Endothelial cell of umbilical vein (primary cell): Measurements from ENCODE around the gene XPNPEP2. TPM values are rescaled to one million over a fixed set of nuclear protein-coding genes. Genes with fewer than 3 reads are reported as not detected.

ENCODE experiments used
- BruUV-seq: library from RNA; stranded (reverse); fragments of 400-500 nt; replicated peaks from 2 replicates; lab custom pipeline; 2021; lab: Mats Ljungman, UMichigan
- CTCF ChIA-PET: fragments of 300-600, 350-600 bp; sonication (Branson Sonifier 250); formaldehyde crosslinking; loops from one replicate; lab custom pipeline; 2021; ENCODE audit warnings: antibody characterized with exemption, inconsistent platforms; lab: Charles Lee
- POLR2A ChIA-PET: fragments of 300-600, 350-600 bp; sonication (Branson Sonifier 250); formaldehyde crosslinking; loops from one replicate; lab custom pipeline; 2021; ENCODE audit warnings: antibody characterized with exemption, inconsistent platforms; lab: Charles Lee
- DNase-seq: peaks from one replicate; pipeline ENCODE4 v3.0.0-alpha.2; 2011; ENCODE audit warnings: low read depth, low spot score
- FAIRE-seq: peaks from 2 replicates; lab custom pipeline; 2011; peaks lifted over from hg19 to GRCh38; lab: Jason Lieb, UNC
- H2AFZ ChIP-seq: 2 replicates; pipeline ENCODE4 v1.6.0; 2012; ENCODE audit warnings: low read depth, low read length, control low read depth, inconsistent platforms
- H3K27ac ChIP-seq: 2 replicates; pipeline ENCODE4 v1.5.1; 2011; ENCODE audit warnings: low read depth, mild to moderate bottlenecking, control low read depth, low read length, moderate library complexity; ENCODE audit not compliant: insufficient read depth
- H3K27me3 ChIP-seq, 2 experiments: 2 replicates each; pipeline versions ENCODE4 v1.6.0 to v1.6.1; 2011; ENCODE audit warnings: low read length in 2 of 2, mixed read lengths in 1 of 2; ENCODE audit not compliant: control insufficient read depth in 2 of 2, insufficient read depth in 2 of 2
- H3K36me3 ChIP-seq, 2 experiments: 2 replicates in 1 of 2; 3 replicates in 1 of 2; pipeline ENCODE4 v1.5.1; 2011; ENCODE audit warnings: low read length in 2 of 2, mild to moderate bottlenecking in 1 of 2, moderate library complexity in 1 of 2; ENCODE audit not compliant: control insufficient read depth in 2 of 2, insufficient read depth in 2 of 2; ENCODE audit errors: extremely low read depth in 1 of 2
- H3K4me1 ChIP-seq: 3 replicates; pipeline ENCODE4 v1.5.1; 2011; ENCODE audit warnings: mild to moderate bottlenecking, low read length; ENCODE audit not compliant: control insufficient read depth, insufficient read depth; ENCODE audit errors: extremely low read depth
- H3K4me2 ChIP-seq: 2 replicates; pipeline ENCODE4 v1.6.1; 2011; ENCODE audit warnings: low read length, control low read depth, mixed read lengths; ENCODE audit not compliant: insufficient read depth
- H3K4me3 ChIP-seq, 3 experiments: fragments of 200-600 bp in 1 of 3; sonication (generic), shearing (Covaris generic) in 1 of 3; replicated peaks in 1 of 3; 2 replicates each; pipeline ENCODE4 v1.5.1; 2011 to 2016; ENCODE audit warnings: control low read depth in 3 of 3, low read length in 3 of 3, mild to moderate bottlenecking in 2 of 3, inconsistent platforms in 1 of 3, low read depth in 1 of 3, moderate library complexity in 1 of 3; ENCODE audit not compliant: insufficient read depth in 1 of 3
- H3K79me2 ChIP-seq: 2 replicates; pipeline ENCODE4 v1.6.0; 2012; ENCODE audit warnings: low read length, inconsistent platforms; ENCODE audit not compliant: control insufficient read depth, insufficient read depth
- H3K9ac ChIP-seq: replicated peaks from 2 replicates; pipeline ENCODE3; 2011; ENCODE audit warnings: low read length, control low read depth; ENCODE audit not compliant: insufficient read depth; ENCODE audit errors: extremely low read depth
- H3K9me1 ChIP-seq: replicated peaks from 3 replicates; pipeline ENCODE4 v1.6.0; 2011; ENCODE audit warnings: mild to moderate bottlenecking, low read length; ENCODE audit not compliant: control insufficient read depth, insufficient read depth; ENCODE audit errors: extremely low read depth
- H3K9me3 ChIP-seq: replicated peaks from 2 replicates; pipeline ENCODE4 v1.5.1; 2012; ENCODE audit warnings: low read length, inconsistent platforms; ENCODE audit not compliant: control insufficient read depth, insufficient read depth
- H4K20me1 ChIP-seq: replicated peaks from 2 replicates; pipeline ENCODE3; 2011; ENCODE audit warnings: mild to moderate bottlenecking, low read length; ENCODE audit not compliant: control insufficient read depth, insufficient read depth; ENCODE audit errors: extremely low read depth
- FOS ChIP-seq: IDR thresholded peaks from 2 replicates; pipeline ENCODE4 v1.6.1; 2011; ENCODE audit warnings: mild to moderate bottlenecking, low read length, moderate library complexity, borderline replicate concordance; ENCODE audit not compliant: insufficient read depth
- GATA2 ChIP-seq: IDR thresholded peaks from 2 replicates; pipeline ENCODE4 v1.7.0; 2011; ENCODE audit warnings: low read depth, mild to moderate bottlenecking, moderate library complexity, mixed read lengths, low read length; ENCODE audit not compliant: insufficient read length, insufficient read depth
- MYC ChIP-seq: IDR thresholded peaks from one replicate; pipeline ENCODE4 v1.6.1; 2011; ENCODE audit warnings: mild to moderate bottlenecking, low read depth, low read length
- POLR2A ChIP-seq: IDR thresholded peaks from 2 replicates; pipeline ENCODE4 v1.6.1; 2012; ENCODE audit warnings: low read depth, mild to moderate bottlenecking, control low read depth, low read length
- dilution Hi-C: fragments of 300-500 bp; cut with MboI; formaldehyde crosslinking; loops from one replicate; pipeline ENCODE4 v1.15.0; 2019; ENCODE audit warnings: low sequenced_read_pairs; ENCODE audit not compliant: extremely low pct_ligation_motif_present
- intact Hi-C: fragments of 100-400 bp; cut with micrococcal nuclease; formaldehyde crosslinking; loops from one replicate; pipeline ENCODE4 v1.10.0; 2022
- polyA plus RNA-seq, 4 experiments: library from polyadenylated mRNA; depleted of rRNA in 3 of 4; stranded (reverse) in 3 of 4; unstranded in 1 of 4; fragments of >200 nt; gene quantifications; 2 replicates each; pipeline versions ENCODE4 v1.2.1 to v1.2.3, GENCODE V29; 2011 to 2012; ENCODE audit warnings: missing spikeins in 1 of 4
- total RNA-seq: library from RNA; stranded (reverse); gene quantifications from 2 replicates; pipeline ENCODE4 v1.2.3, GENCODE V29; 2021
- TF ChIP-seq, protein P1 (sequence below): IDR thresholded peaks from 2 replicates; pipeline ENCODE4 v1.6.1; 2011; ENCODE audit not compliant: insufficient read depth, insufficient read length
- TF ChIP-seq, protein P2 (sequence below), 2 donors: IDR thresholded peaks; 1 replicate in 1 of 2; 2 replicates in 1 of 2; pipeline ENCODE4 v1.5.1; 2011; ENCODE audit warnings: low read length in 2 of 2, mild to moderate bottlenecking in 2 of 2, moderate library complexity in 2 of 2, control low read depth in 1 of 2, inconsistent platforms in 1 of 2, low read depth in 1 of 2; ENCODE audit not compliant: insufficient read depth in 1 of 2; ENCODE audit errors: extremely low read depth in 1 of 2

XPNPEP2 gene
- total and polyA plus RNA-seq, 2 donors (not counting 3 experiments of a cell fraction or from before 2014, with no cell fraction given), result 0.04 TPM; not detected in 1

DNA sequence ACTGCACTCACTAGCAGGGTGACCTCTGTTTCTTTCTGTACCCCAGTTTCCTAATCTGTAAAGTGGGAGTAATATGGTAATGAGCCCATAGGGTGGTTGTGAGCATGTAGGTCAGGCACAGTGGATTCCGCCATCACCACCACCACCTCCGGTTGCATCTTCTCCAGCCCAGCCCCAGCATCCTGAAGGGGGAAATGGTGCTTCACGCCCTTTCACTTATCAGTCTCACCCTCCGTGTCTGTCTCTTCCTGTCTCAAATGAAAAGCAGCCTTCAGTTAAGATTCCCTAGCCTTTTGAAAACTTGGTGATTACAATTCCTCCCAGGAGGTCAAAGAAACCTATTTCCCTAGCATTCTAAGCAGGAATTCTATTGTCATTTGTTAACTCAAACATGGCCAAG, 16.9 kb upstream of the XPNPEP2 start:
- ChIA-PET POLR2A (no interaction called here), CTCF (interaction anchor here (6.7 kb wide), 1 partner anchor 84 kb away, joined by 142 read pairs; no protein-coding TSS in a partner anchor)
- DNase-seq, result peak; percentile 13
- Histone ChIP-seq H3K9ac (no peak overlapping the region), H3K4me2 (peak overlapping the region; percentile 23), H3K9me3 (no peaks in the 10 kb centered on the region), H3K4me3 (no peak overlapping the region), H3K9me1 (no peaks in the 10 kb centered on the region), H3K4me1 (peaks cover 77% of the 10 kb centered on the region), H3K27ac (peak overlapping the region; percentile 38), H3K79me2 (no peaks in the 10 kb centered on the region), H2AFZ (no peak overlapping the region), H4K20me1 (no peaks in the 10 kb centered on the region), H3K27me3 (no peaks in the 10 kb centered on the region), H3K36me3 (no peaks in the 10 kb centered on the region)
- TF ChIP-seq POLR2A (no peak), GATA2 (peak; percentile 76), MYC (no peak)
- intact Hi-C loops, result no loop called here
- dilution Hi-C loops, result no loop called here
- FAIRE-seq, result peak; percentile 72
- BruUV-seq, result no TSS peak

DNA sequence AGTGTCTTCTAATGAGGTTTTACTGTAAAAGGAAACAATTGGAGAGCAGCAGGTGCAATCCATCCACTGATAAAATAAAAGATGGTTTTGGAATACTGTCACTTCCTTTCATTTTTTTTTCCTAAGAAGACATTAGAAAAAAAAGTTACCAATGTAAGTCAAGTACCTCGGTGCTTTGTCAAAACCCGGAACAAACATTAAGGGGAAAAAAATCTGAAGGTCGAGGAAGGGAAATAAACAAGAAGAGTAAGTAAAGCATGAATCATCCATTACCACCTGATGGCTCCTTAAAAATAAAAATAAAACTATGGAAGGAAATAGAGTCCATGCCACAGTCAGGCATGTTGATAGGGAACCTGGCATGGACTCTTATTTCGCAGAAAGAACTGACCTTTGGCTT, 15.3 kb upstream of the XPNPEP2 start:
- H3K36me3 ChIP-seq, result no peaks in the 10 kb centered on the region
- no peaks in the 10 kb centered on the region for H3K27me3 ChIP-seq
- H2AFZ ChIP-seq, result no peak overlapping the region
- intact Hi-C loops, result loop anchor here (1.0 kb wide), 2 partner anchors 57 to 101 kb away; no protein-coding TSS in a partner anchor
- H3K27ac ChIP-seq, result peak overlapping the region; percentile 63
- FAIRE-seq (peak; percentile 81), DNase-seq (peak; percentile 30)
- H4K20me1 ChIP-seq, result no peaks in the 10 kb centered on the region
- no peak overlapping the region for H3K9ac ChIP-seq
- no peaks in the 10 kb centered on the region for H3K9me3 ChIP-seq
- TF ChIP-seq, protein P1, sequence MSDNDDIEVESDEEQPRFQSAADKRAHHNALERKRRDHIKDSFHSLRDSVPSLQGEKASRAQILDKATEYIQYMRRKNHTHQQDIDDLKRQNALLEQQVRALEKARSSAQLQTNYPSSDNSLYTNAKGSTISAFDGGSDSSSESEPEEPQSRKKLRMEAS, result no peak
- TF ChIP-seq, protein P2, sequence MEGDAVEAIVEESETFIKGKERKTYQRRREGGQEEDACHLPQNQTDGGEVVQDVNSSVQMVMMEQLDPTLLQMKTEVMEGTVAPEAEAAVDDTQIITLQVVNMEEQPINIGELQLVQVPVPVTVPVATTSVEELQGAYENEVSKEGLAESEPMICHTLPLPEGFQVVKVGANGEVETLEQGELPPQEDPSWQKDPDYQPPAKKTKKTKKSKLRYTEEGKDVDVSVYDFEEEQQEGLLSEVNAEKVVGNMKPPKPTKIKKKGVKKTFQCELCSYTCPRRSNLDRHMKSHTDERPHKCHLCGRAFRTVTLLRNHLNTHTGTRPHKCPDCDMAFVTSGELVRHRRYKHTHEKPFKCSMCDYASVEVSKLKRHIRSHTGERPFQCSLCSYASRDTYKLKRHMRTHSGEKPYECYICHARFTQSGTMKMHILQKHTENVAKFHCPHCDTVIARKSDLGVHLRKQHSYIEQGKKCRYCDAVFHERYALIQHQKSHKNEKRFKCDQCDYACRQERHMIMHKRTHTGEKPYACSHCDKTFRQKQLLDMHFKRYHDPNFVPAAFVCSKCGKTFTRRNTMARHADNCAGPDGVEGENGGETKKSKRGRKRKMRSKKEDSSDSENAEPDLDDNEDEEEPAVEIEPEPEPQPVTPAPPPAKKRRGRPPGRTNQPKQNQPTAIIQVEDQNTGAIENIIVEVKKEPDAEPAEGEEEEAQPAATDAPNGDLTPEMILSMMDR (IDR thresholded peaks at IDR 0.05; ENCODE audit: extremely low read depth in 1 of 2, insufficient read depth in 1 of 2, low read depth in 1 of 2, low read length in 2 of 2), result no peak
- peak; percentile 64 for TF ChIP-seq FOS
- ChIA-PET POLR2A (no interaction called here), CTCF (interaction anchor here (5.4 to 6.7 kb wide), 2 partner anchors 70 to 85 kb away, joined by 122 to 142 read pairs; partner anchors contain the start of gene APLN)
- BruUV-seq, result no TSS peak
- no peaks in the 10 kb centered on the region for H3K79me2 ChIP-seq
- peaks cover 72% of the 10 kb centered on the region for H3K4me1 ChIP-seq
- H3K9me1 ChIP-seq, result no peaks in the 10 kb centered on the region
- H3K4me3 ChIP-seq, result no peak overlapping the region
- dilution Hi-C loops, result no loop called here
- no peak overlapping the region for H3K4me2 ChIP-seq
